ENCODE measurements around the gene LGR6.

LGR6 gene

GRCh38 chr1:202362212-202362611 is 168.6 kb downstream of the LGR6 start:
- ChIA-PET CTCF (interaction anchor here (0.7 kb wide), 1 partner anchor 159 kb away, joined by 4 read pairs; no protein-coding TSS in a partner anchor), POLR2A (no interaction called here)
- TF ChIP-seq ZNF202 (tag by site-specific recombination; IDR thresholded peaks at IDR 0.05; ENCODE audit: borderline replicate concordance) (no peak), ZNF26 (tag by site-specific recombination; IDR thresholded peaks at IDR 0.05) (no peak), SCRT2 (tag by site-specific recombination; IDR thresholded peaks at IDR 0.05) (peak; percentile 81), ZNF585B (tag by site-specific recombination; IDR thresholded peaks at IDR 0.05) (no peak), GLIS1 (tag by site-specific recombination; IDR thresholded peaks at IDR 0.05) (no peak), ZNF707 (tag by site-specific recombination; IDR thresholded peaks at IDR 0.05) (no peak), YY1 (tag by site-specific recombination; IDR thresholded peaks at IDR 0.05) (no peak), ZBTB11 (tag by site-specific recombination; conservative IDR thresholded peaks at IDR 0.05; ENCODE audit: low read depth) (no peak)
- Histone ChIP-seq H3K4me1 (ENCODE audit: control insufficient read depth, insufficient read depth, low read length) (no peaks in the 10 kb centered on the region), H3K9me3 (ENCODE audit: control insufficient read depth, insufficient read depth, low read depth, low read length) (no peaks in the 10 kb centered on the region), H3K27ac (ENCODE audit: extremely low read depth, low read depth, low read length) (no peak overlapping the region), H3K36me3 (ENCODE audit: control insufficient read depth in 2 of 2, insufficient read depth in 1 of 2, low read length in 2 of 2) (no peaks in the 10 kb centered on the region), H3K4me3 (ENCODE audit: low read depth, low read length) (no peak overlapping the region)

GRCh38 chr1:202365092-202365815 is 171.7 kb downstream of the LGR6 start:
- TF ChIP-seq ZNF76 (tag by site-specific recombination; IDR thresholded peaks at IDR 0.05; ENCODE audit: borderline replicate concordance, low read depth), result no peak
- no peak for TF ChIP-seq INSM2 (tag by site-specific recombination; IDR thresholded peaks at IDR 0.05)
- TF ChIP-seq ZNF610 (tag by site-specific recombination; IDR thresholded peaks at IDR 0.05; ENCODE audit: borderline replicate concordance), result no peak
- TF ChIP-seq ZNF146 (tag by site-specific recombination; IDR thresholded peaks at IDR 0.05), result no peak
- no peak for TF ChIP-seq ZBTB48 (tag by site-specific recombination; IDR thresholded peaks at IDR 0.05)
- no peak for TF ChIP-seq ZNF202 (tag by site-specific recombination; IDR thresholded peaks at IDR 0.05; ENCODE audit: borderline replicate concordance)
- no peak for TF ChIP-seq ZNF670 (tag by site-specific recombination; IDR thresholded peaks at IDR 0.05; ENCODE audit: low read depth)
- Histone ChIP-seq H3K9me3 (ENCODE audit: control insufficient read depth, insufficient read depth, low read depth, low read length) (no peaks in the 10 kb centered on the region), H3K4me1 (ENCODE audit: control insufficient read depth, insufficient read depth, low read length) (no peaks in the 10 kb centered on the region), H3K4me3 (ENCODE audit: low read depth, low read length) (no peak overlapping the region), H3K27ac (ENCODE audit: extremely low read depth, low read depth, low read length) (no peak overlapping the region), H3K36me3 (ENCODE audit: control insufficient read depth in 2 of 2, insufficient read depth in 1 of 2, low read length in 2 of 2) (no peaks in the 10 kb centered on the region)
- ChIA-PET POLR2A (no interaction called here), CTCF (interaction anchor here (0.7 kb wide), 1 partner anchor 21 kb away, joined by 3 read pairs; no protein-coding TSS in a partner anchor)

- no peaks in the 10 kb centered on the region for H3K36me3 ChIP-seq (ENCODE audit: control insufficient read depth in 2 of 2, insufficient read depth in 1 of 2, low read length in 2 of 2)
- H3K4me3 ChIP-seq (ENCODE audit: low read depth, low read length), result no peak overlapping the region
- ChIA-PET POLR2A (no interaction called here), CTCF (no interaction called here)
- no peak overlapping the region for H3K27ac ChIP-seq (ENCODE audit: extremely low read depth, low read depth, low read length)
- H3K4me1 ChIP-seq (ENCODE audit: control insufficient read depth, insufficient read depth, low read length), result no peaks in the 10 kb centered on the region
- H3K9me3 ChIP-seq (ENCODE audit: control insufficient read depth, insufficient read depth, low read depth, low read length), result no peaks in the 10 kb centered on the region
- no peak for TF ChIP-seq ZFP3 (tag by site-specific recombination; IDR thresholded peaks at IDR 0.05; ENCODE audit: low read depth)
- no peak for TF ChIP-seq HIC1 (tag by site-specific recombination; IDR thresholded peaks at IDR 0.05)
- TF ChIP-seq MEIS1 (CRISPR knock-in tag; IDR thresholded peaks at IDR 0.05; ENCODE audit: borderline replicate concordance), result no peak
- TF ChIP-seq ZNF558 (tag by site-specific recombination; IDR thresholded peaks at IDR 0.05), result no peak
- no peak for TF ChIP-seq KLF16 (tag by site-specific recombination; IDR thresholded peaks at IDR 0.05)
- no peak for TF ChIP-seq ZNF24 (tag by site-specific recombination; IDR thresholded peaks at IDR 0.05)
- no peak for TF ChIP-seq ZNF501 (tag by site-specific recombination; IDR thresholded peaks at IDR 0.05)
These were observed 173.7 kb downstream of the LGR6 start for GRCh38 chr1:202367271-202367670.
